NCI-H1048 (cell line): ENCODE data around the gene NEMP1.

Experiments used
- DNase-seq: peaks from one replicate; lab custom pipeline; 2025; lab: John Stamatoyannopoulos, UW

Gene NEMP1

DNA sequence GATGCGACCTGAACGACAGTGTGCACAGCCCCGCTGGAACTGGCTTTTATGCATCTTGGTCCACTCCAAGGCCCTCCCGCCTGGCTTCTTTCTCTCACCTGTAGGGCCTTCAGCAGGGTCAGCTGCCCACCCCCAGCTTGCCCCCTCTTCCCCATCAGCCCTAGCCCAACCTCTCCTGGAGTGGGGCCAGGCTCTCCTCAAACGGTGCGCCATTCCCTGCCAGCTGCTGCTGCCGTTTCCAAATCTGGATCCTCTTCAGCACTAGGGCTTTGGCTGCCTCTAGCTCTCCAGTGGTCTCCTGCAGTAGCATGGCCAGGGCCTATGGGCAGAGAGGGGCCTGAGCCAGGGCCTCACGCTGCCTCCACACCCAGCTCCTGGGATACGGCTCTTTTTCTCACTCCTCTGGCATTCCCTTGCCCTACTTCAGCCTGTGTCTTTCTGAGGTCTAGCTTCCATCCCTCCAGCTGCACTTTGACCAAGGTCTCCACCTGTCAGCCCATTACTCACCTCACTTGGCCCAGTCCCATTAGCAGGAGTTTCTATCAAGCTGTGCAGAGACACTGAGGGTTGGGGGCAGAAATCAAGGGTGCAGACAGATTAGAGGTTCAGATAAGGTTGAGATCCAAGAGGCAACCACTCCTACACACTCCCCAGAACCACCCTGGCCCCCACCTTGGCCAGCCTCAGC lies 27.6 kb upstream of the NEMP1 start:
- DNase-seq, result no peak

DNA sequence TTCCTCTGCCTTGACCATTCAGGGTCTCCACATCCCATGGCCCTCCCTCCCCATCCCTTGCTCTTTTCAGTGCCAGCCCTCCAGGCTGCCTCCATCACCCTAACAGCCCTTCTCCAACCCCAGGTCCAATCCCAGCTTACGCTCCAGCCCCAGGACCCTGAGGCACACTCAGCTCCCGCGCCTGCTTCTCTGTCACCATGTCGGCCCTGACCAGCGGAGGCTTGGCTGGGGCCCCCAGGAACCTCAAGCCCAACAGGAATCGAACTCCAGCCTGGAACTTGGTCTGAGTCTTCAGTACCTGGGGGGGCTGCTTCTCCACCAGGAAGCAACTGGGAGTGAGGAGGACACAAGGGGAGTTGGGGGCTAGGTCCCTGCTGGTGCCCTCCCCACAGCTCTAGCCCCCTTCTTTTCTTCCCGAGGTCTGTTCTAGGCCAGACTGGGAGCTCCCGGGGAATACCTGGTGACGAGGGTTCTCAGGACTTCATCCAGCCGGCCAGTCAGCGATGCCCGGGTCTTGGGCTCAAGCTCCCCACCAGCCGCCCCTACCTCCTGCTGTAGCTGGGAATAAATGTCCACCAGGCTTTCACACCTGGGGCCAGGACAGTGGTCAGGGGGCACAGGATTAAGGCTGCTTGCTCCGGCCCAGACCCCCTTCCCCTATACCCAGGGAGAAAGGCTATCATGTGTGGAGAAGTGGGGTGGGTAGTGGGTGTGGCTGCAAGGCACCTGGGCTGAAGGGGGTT lies 26.6 kb upstream of the NEMP1 start:
- no peak for DNase-seq

DNA sequence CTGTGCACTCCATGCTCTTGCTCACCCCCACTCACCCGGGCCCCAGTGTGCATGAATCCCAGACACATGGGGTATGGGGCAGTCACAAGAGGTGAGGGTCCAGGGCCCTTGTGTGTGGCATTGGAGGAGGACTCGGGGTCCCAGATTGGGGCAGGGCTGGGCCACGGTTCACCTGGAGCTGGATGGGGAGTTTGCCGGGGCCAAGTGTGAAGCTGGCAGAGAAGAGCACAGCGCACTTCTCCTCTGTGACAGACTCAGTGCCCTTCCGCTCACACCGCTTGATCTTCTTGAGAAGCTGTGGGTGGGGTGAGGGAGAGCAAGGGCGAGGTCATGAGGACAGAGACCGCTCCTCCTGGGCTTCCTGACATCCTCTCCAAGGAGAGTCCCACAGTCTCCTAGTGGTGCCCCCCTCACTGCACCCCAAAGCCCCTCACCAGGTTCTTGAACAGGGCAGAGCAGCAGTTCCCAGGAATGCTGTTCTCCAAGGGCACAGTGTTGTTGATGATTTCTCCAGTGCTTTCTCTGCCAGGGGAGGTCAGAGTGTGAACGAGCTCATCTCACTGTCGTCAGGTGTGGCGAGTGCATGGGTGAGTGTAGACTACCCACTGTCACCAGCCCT lies 25.8 kb upstream of the NEMP1 start:
- DNase-seq, result no peak

DNA sequence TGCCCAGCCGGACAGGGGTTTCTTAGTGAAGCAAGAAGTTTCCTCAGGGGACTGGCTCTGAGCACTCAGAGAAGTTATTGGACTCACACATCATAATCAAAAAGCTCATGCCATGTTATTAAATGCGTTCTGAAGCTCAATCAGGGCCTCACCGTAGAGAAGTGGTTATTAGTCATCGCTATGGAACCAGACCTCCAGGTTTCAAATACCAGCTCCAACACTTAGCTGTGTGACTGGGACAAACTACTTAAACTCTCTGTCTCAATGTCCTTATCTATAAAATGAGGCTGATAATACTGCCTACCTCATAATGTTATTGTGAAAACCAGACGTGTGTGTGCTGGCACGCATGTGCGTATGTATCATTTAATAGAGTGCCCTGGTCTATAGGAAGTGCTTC lies 25.3 kb upstream of the NEMP1 start:
- DNase-seq, result no peak

DNA sequence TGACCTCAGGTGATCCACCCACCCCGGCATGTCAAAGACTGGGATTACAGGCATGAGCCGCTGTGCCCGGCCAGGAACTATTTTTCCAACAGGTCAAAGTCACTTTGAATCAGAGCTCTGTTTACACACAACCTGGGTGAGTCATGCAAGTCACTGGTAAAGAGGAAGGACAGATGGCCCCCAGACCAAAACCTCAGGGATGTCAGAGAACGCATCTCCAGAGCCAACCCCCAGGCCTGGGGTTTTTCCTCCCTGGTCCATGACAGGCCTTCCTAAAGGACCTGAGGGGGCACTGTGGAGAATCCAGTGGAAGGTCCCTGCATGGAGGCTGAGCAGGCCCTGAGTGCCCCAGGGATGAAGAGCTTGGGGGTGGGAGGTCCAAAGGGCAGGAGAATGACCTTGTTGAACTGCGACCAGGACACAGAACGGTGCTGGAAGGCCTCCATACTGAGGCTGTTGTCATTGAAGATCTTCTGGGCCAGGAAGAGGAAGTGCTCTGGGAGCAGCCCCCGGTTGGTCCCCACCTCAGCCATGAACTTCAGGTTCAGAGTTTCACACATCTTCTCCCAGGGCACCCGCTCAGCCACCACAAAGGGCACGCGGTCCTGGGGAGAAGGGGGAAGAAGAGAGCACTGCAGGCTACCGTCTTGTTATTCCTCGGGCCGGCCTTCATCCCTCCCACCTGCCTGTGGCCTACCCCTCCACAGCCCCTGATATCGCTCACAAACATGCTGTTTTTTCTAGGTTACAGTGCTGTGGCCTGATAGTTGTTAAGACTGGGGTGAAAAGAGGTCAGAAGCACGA lies 23.5 kb upstream of the NEMP1 start:
- no peak for DNase-seq

DNA sequence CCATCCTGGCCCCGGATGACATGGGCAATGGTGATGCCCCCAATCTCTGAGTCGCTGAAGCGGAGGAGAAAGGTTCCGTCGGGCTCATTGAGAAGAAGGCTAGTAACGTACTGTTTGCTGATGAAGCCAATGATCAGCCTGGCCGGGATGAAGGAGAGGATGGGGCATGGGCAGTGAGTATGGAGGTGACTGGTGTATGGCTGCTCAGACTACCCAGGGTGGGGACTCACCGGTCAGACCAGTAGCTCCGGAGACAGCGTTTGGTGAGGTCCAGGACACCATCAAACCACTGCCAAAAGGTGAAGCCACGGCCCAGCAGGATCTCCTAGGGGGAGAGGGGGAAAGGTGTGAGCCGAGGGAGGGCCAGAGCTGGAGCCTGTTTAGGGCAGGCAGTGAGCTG lies 21.2 kb upstream of the NEMP1 start:
- no peak for DNase-seq

DNA sequence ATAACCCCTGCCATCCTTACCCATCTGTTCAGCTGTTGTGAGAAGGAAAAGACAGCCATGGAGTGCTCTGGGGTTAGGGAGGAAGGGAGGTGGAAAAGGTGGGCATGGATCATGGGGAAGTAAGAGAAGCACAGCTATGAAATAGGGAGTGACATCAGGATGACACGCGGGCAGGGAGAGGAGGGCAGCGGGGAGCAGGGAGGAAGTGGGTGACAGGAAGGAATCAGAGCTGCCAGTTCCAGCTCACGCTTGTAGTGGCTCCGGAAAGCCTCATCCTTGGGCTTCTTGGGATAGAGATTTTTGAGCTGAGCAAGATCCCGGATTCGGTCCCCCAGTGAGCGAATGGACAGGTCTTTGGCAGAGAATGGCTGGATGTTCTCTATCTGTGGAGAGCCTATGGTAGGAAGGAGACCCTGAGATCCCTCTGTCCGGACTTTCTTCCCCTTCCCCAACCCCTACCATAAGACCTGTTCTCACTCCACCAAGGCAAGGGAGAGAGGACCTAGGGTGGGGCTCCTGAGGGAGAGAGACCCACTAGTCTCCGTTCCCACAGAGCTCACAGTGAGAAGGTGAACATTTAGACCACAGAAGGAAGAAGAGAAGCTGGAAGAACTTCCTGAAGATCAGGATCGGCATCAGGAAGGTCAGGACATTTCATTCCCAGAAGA lies 20.6 kb upstream of the NEMP1 start:
- DNase-seq, result no peak

DNA sequence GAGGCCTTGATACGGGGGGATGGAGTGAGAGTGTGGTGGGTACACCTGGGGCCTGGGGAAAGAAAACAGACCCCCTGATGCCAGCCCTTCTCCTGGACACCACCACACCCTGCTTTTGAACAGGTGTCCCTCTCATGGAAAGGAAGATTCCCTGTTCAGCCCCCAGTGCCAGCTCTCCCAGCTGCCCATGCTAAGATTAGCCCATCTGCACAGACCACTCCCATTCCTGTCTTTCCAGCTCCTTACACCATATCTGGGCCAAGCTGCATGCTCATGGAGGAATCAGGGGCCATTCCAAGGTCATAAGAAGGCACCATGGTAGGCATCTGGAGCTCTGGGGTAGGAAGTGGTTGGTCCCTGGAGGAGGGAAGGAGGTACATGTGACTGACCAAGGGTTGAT lies 20.0 kb upstream of the NEMP1 start:
- DNase-seq, result no peak

DNA sequence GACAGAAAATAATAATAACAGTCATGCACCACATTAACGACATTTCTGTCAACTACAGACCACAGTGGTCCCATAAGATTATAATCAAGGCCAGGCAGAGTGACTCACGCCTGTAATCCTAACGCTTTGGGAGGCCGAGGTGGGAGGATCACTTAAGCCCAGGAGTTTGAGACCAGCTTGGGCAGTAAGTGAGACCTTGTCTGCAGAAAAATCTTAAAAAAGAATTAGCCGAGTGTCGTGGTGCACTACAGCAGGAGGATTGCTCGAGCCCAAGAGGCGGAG lies 18.9 kb upstream of the NEMP1 start:
- no peak for DNase-seq

DNA sequence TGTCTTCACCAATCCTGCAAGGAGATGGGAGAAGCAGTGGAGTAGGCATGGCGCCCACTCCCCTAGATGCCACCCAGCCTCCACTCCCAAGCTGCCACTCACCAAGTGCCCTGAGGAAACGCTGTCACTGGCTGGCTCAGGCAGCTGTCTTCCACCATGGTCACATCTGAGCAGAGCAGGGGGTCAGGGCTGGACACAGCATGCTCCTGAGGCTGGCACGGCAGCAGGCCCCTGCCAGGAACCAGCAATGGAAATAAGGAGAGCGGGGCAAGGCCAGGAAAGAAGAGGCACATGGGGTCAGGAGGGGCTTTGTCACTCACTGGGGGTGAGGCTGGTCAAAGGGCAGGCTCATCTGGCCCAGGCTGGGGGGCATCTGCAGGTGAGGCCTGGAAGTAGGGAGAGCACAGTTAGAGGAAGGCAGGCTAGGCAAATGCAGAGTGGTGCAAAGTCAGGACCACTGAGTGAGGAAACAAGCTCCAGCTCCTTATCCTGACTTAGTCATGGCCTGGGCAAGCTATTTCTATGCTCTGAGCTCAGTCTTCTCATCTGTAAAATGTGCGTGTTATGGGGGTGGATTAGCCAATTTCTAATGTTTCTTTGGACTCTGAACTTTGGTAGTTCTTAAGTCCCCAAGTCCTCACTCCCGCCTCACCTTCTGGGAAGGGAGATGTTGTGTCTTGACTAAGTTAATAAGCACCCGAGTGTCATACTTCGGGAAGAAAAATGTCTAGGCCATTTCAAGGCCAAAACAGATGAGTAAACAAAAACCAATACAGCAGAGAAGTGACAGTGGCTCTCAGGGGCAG lies 18.4 kb upstream of the NEMP1 start:
- DNase-seq, result no peak

DNA sequence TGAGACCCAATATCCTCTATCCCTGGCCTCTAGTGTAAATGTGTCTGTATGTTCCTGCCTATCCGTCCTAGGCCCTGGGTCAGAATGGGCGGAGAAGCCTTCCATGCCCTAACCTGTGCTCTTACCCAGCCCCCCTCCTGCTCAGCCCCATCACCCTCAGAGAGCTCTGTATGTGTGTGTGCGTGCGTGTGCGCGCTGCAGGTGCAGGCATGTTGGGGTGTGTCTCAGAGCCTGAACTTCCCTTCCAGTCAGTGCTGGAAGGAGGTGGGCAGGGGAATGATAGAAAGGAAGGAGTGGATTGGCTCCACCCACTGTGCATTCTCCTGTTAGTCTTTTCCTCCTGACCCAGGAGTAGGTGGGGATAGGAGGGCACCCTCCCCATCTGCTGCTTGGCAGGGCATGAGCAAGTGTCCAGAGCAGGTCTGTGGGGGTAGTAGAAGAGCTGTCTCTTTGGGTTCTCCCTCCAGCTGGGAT lies 17.5 kb upstream of the NEMP1 start:
- no peak for DNase-seq

DNA sequence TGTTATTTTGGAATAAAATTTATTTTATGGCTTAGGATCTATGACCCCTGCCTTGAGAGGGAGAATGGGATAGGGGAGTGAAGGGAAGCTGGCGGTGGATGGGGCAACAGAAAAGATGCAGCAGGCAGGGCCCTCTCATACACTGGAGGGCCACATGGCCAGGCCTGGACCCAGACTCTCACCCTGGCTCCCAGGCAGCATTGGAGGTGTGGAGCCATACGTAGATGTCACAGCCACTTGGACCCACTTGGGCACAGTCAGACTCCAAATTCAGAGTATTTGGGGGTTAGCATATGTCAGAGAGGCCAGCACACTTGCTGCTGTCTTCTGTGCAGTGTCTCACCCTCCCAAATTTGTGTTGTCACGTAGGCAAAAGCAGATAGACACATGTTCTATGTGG lies 16.8 kb upstream of the NEMP1 start:
- no peak for DNase-seq

DNA sequence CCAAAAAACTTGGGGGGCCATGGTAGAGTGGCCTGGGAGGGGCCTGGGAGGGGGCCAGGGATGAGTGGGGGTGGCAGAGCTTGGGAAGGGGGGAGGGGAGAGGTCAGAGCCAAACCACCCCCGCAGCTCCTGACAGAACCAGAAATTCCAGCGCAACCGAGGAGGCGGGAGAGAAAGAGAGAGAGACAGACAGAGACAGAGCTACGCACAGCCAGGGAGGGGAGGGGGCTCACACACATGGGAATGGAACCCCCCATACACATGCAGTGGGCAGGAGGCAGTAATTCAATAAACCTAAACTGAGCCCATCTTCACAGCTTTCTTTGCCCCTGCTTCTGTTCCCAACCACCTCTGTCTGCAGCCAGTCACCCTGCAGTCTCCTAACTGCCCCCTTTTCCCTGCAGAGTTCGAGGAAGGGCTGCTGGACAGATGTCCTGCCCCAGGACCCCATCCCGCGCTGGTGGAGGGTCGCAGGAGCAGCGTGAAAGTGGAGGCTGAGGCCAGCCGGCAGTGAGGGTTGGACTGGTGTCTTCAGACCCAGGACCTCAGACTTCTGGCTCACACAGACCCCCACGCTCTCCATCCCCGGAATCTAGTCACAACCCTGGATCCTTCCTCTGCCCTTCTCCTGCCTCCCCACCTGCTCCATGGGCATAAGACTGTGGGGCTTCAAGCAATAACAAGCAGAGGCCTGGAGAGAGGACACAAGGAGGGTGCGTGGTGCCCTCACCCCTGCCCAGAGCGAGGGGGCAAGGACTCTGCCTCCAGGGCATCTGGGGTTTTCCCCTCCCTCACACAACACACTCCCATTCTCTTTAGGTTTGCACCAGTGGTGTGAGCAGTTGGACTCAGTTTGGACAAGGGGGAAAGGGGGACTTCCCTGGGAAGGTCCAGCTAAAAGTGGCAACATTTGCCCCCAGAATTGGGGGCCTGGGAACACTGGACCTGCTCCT lies 15.9 kb upstream of the NEMP1 start:
- no peak for DNase-seq

DNA sequence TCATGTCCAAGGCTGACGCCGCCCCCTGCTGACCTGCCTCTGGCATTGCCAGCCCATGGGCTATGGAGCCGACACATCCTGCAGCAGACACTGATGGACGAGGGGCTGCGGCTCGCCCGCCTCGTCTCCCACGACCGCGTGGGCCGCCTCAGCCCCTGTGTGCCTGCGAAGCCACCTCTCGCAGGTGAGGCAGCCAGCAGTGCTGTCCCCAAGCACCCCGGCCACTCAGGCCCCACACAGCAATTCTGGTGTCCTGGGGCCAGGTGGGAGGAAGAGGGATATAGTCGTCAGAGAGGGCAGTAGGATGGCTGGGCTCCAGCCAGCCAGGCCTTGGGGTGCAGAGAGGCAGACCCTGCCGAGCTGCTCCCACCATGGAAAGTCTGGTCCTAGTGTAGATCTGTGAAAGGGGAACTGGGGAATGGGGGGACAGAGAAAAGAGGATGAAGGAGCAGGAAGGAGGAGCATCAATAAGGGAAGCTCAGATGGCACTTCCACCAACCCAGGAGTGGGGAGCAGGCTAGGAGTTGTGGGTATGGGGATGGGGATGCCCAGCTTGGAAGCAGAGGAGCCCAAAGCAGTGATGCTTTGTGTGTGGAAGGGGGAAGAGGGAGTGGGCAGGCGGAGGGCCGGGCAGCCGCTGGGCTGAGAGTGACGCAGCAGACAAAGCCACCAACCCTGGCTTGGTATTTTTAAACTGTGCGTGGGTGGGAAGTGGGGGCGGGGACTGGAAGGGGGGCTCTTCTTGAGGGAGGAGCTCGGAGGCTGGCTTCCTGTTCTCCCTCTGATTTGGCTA lies 15.0 kb upstream of the NEMP1 start:
- no peak for DNase-seq

DNA sequence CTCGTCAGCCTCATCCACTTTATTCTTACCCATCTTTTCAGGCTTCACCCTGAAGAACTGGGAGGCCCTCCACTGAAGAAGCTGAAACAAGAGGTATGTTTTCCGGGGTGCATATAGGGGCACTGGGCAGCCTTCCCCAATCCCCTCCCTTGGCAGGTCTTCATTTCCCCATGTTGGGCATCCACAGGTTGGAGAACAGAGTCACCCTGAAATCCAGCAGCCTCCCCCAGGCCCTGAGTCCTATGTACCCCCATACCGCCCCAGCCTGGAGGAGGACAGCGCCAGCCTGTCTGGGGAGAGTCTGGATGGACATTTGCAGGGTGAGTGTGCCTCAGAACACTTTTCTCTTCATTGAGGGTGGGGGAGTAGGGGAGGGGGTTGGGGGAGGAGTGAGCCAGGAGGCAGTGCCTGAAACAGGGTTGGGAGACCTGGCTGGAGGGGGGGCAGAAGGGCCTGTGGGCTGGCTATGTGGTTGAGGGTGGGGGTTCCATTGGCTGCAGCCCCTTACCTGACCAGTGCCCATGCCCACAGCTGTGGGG lies 14.4 kb upstream of the NEMP1 start:
- no peak for DNase-seq

DNA sequence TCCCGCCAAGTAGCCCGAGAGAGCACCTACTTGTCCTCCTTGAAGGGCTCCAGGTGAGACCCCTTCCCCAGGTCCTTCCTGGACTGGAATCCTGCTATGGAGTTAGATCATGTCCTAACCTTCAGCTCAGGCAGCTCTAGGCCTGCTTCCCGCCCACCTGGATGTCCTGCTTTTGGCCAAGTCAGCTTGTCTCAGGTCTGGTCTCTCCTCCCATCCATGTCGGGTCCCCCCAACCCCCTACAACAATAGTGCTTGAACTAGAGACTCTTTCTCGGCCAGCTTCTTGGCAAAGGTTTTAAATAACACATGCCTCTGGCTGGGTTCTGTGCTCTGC lies 13.9 kb upstream of the NEMP1 start:
- no peak for DNase-seq

DNA sequence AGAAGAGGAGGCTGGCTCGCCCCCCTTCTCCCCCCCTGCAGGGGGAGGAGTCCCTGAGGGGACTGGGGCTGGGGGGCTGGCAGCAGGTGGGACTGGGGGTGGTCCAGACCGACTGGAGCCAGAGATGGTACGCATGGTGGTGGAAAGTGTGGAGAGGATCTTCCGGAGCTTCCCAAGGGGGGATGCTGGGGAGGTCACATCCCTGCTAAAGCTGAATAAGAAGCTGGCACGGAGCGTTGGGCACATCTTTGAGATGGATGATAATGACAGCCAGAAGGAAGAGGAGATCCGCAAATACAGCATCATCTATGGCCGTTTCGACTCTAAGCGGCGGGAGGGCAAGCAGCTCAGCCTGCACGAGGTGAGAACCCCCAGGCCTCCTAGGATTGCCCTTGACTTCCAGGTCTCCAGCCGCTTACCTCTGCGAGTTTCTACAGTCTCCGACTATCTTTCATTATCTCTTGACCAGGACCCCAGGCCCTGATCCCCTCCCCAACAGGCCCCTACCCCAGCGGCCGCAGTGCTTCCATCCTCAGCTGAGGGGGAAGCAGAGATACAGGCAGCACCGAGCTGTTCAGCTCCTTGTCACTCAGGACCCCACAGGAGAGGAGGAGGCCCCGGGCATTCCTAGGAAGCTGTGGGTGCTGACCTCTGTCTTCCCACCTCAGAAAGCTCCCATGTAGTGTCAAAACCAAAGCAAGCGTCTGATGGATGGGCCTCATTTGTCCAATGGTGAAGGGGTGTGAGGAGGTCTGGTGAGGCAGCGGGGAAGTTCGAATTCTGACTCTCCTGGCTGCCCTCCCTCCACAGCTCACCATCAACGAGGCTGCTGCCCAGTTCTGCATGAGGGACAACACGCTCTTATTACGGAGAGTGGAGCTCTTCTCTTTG lies 13.3 kb upstream of the NEMP1 start:
- no peak for DNase-seq
